H9 (cell line): Measurements from ENCODE around the gene RALGAPA2. TPM values are rescaled to one million over a fixed set of nuclear protein-coding genes. Genes with fewer than 3 reads are reported as not detected.

Experiments used
- DNase-seq: peaks from one replicate; pipeline ENCODE4 v3.0.0-alpha.2; 2017
- H2AFZ ChIP-seq: one replicate; pipeline ENCODE4 v1.6.1; 2013; ENCODE audit warnings: mild to moderate bottlenecking, low read length, control low read depth, moderate library complexity
- H2AK5ac ChIP-seq: 2 replicates; pipeline ENCODE4 v1.6.1; 2013; ENCODE audit warnings: low read length, control low read depth, mixed read lengths; ENCODE audit not compliant: insufficient read length
- H2BK120ac ChIP-seq: one replicate; pipeline ENCODE4 v1.6.1; 2013; ENCODE audit warnings: low read depth, mild to moderate bottlenecking, low read length, control low read depth, inconsistent platforms; ENCODE audit not compliant: poor library complexity, severe bottlenecking
- H2BK12ac ChIP-seq: 2 replicates; pipeline ENCODE4 v1.6.1; 2013; ENCODE audit warnings: low read length, control low read depth, mixed read lengths, low read depth; ENCODE audit not compliant: insufficient read length
- H2BK15ac ChIP-seq: 2 replicates; pipeline ENCODE4 v1.6.1; 2013; ENCODE audit warnings: low read depth, low read length, control low read depth
- H2BK20ac ChIP-seq: one replicate; pipeline ENCODE4 v1.6.1; 2013; ENCODE audit warnings: low read depth, mild to moderate bottlenecking, low read length, control low read depth, inconsistent platforms; ENCODE audit not compliant: poor library complexity, severe bottlenecking
- H2BK5ac ChIP-seq: 2 replicates; pipeline ENCODE4 v1.6.1; 2013; ENCODE audit warnings: low read length, control low read depth, mixed read lengths; ENCODE audit not compliant: insufficient read length
- H3K14ac ChIP-seq: 2 replicates; pipeline ENCODE4 v1.6.1; 2013; ENCODE audit warnings: low read length, control low read depth; ENCODE audit not compliant: insufficient read depth
- H3K18ac ChIP-seq: 2 replicates; pipeline ENCODE4 v1.6.1; 2013; ENCODE audit warnings: low read depth, mild to moderate bottlenecking, mixed read lengths, low read length, control low read depth; ENCODE audit not compliant: insufficient read length
- H3K23ac ChIP-seq: 2 replicates; pipeline ENCODE4 v1.6.1; 2013; ENCODE audit warnings: low read length, control low read depth, mixed read lengths, low read depth; ENCODE audit not compliant: insufficient read length
- H3K23me2 ChIP-seq: 2 replicates; pipeline ENCODE4 v1.6.1; 2013; ENCODE audit warnings: low read depth, mild to moderate bottlenecking, mixed read lengths, low read length, control low read depth; ENCODE audit not compliant: insufficient read length, poor library complexity, severe bottlenecking
- H3K27ac ChIP-seq: 2 replicates; pipeline ENCODE4 v1.5.1; 2013; ENCODE audit warnings: low read length, control low read depth, mixed read lengths, low read depth; ENCODE audit not compliant: insufficient read length
- H3K27me3 ChIP-seq: 2 replicates; pipeline ENCODE4 v1.6.1; 2013; ENCODE audit warnings: low read length, control low read depth, inconsistent platforms; ENCODE audit not compliant: insufficient read depth
- H3K4ac ChIP-seq: 2 replicates; pipeline ENCODE4 v1.6.1; 2013; ENCODE audit warnings: low read depth, mild to moderate bottlenecking, control low read depth, inconsistent platforms, low read length, moderate library complexity
- H3K4me1 ChIP-seq: 2 replicates; pipeline ENCODE4 v1.6.1; 2013; ENCODE audit warnings: low read length, control low read depth, inconsistent platforms; ENCODE audit not compliant: insufficient read depth
- H3K4me2 ChIP-seq: 2 replicates; pipeline ENCODE4 v1.6.1; 2013; ENCODE audit warnings: low read length, control low read depth, mixed read lengths; ENCODE audit not compliant: insufficient read length, insufficient read depth
- H3K56ac ChIP-seq: 2 replicates; pipeline ENCODE4 v1.6.1; 2013; ENCODE audit warnings: low read depth, mild to moderate bottlenecking, mixed read lengths, low read length, control low read depth; ENCODE audit not compliant: insufficient read length
- H3K79me1 ChIP-seq: 2 replicates; pipeline ENCODE4 v1.6.1; 2013; ENCODE audit warnings: low read depth, mild to moderate bottlenecking, moderate library complexity, low read length, control low read depth, inconsistent platforms; ENCODE audit not compliant: insufficient read depth, poor library complexity, severe bottlenecking
- H3K79me2 ChIP-seq: 2 replicates; pipeline ENCODE4 v1.6.1; 2013; ENCODE audit warnings: low read length, control low read depth, inconsistent platforms; ENCODE audit not compliant: insufficient read depth
- H3K9ac ChIP-seq: 2 replicates; pipeline ENCODE4 v1.6.1; 2013; ENCODE audit warnings: low read length, control low read depth, mixed read lengths; ENCODE audit not compliant: insufficient read length; ENCODE audit errors: extremely low read depth
- H3K9me3 ChIP-seq: one replicate; pipeline ENCODE4 v1.6.1; 2013; ENCODE audit warnings: low read depth, low read length, inconsistent platforms; ENCODE audit not compliant: control insufficient read depth
- H3T11ph ChIP-seq: one replicate; pipeline ENCODE4 v1.6.1; 2013; ENCODE audit warnings: mild to moderate bottlenecking, low read length, control low read depth, inconsistent platforms
- H4K20me1 ChIP-seq: one replicate; pipeline ENCODE4 v1.6.1; 2013; ENCODE audit not compliant: control insufficient read depth, insufficient read length, insufficient read depth
- H4K5ac ChIP-seq: 2 replicates; pipeline ENCODE4 v1.6.1; 2013; ENCODE audit warnings: low read depth, mild to moderate bottlenecking, mixed read lengths, low read length, control low read depth; ENCODE audit not compliant: insufficient read length
- H4K8ac ChIP-seq: replicated peaks from 2 replicates; pipeline ENCODE4 v1.6.1; 2013; ENCODE audit warnings: low read length, control low read depth, mixed read lengths, low read depth; ENCODE audit not compliant: insufficient read length
- H4K91ac ChIP-seq: 2 replicates; pipeline ENCODE4 v1.6.1; 2013; ENCODE audit warnings: low read depth, mild to moderate bottlenecking, moderate library complexity, mixed read lengths, low read length, control low read depth; ENCODE audit not compliant: insufficient read length
- H3K27ac Mint-ChIP-seq, 3 experiments: 2 replicates in 2 of 3; 3 replicates in 1 of 3; pipeline ENCODE4 v1.8.0; 2020 to 2021; ENCODE audit warnings: mixed read lengths in 3 of 3, mild to moderate bottlenecking in 1 of 3, moderate library complexity in 1 of 3
- H3K27me3 Mint-ChIP-seq: 2 replicates; pipeline ENCODE4 v1.8.0; 2021; ENCODE audit warnings: low read depth, mild to moderate bottlenecking, moderate library complexity, mixed read lengths
- H3K36me3 Mint-ChIP-seq, 3 experiments: 2 replicates in 2 of 3; 3 replicates in 1 of 3; pipeline ENCODE4 v1.8.0; 2020 to 2021; ENCODE audit warnings: low read depth in 3 of 3, mixed read lengths in 3 of 3; ENCODE audit not compliant: insufficient read depth in 1 of 3
- H3K4me1 Mint-ChIP-seq, 2 experiments: 2 replicates each; pipeline ENCODE4 v1.8.0; 2020; ENCODE audit warnings: mixed read lengths in 2 of 2
- H3K4me3 Mint-ChIP-seq, 2 experiments: 2 replicates in 1 of 2; 3 replicates in 1 of 2; pipeline ENCODE4 v1.8.0; 2020 to 2021; ENCODE audit warnings: mild to moderate bottlenecking in 2 of 2, mixed read lengths in 2 of 2, moderate library complexity in 1 of 2
- H3K9me3 Mint-ChIP-seq, 2 experiments: 2 replicates in 1 of 2; 3 replicates in 1 of 2; pipeline ENCODE4 v1.8.0; 2020; ENCODE audit warnings: mild to moderate bottlenecking in 2 of 2, mixed read lengths in 2 of 2, moderate library complexity in 1 of 2
- CTCF ChIP-seq: fragments of 200-600 bp; sonication (generic); conservative IDR thresholded peaks from 3 replicates; pipeline ENCODE4 v1.8.0; 2021; ENCODE audit warnings: antibody characterized with exemption, mild to moderate bottlenecking
- WGBS: extraction: QIAGEN DNeasy Blood & Tissue Kit; methylation state at CpG from one replicate; pipeline ENCODE4 v1.1.7; 2013; ENCODE audit warnings: missing lambda C conversion rate, low lambda C conversion rate, mixed read lengths; ENCODE audit not compliant: insufficient read length; ENCODE audit errors: extremely low coverage; 5-methylcytosine and 5-hydroxymethylcytosine counted together
- total RNA-seq: library from RNA; stranded (reverse); gene quantifications from 2 replicates; pipeline ENCODE4 v1.2.1, GENCODE V29; 2021

Gene RALGAPA2
- total RNA-seq, 1 experiment from 2014 or later: 16.6 TPM

DNA sequence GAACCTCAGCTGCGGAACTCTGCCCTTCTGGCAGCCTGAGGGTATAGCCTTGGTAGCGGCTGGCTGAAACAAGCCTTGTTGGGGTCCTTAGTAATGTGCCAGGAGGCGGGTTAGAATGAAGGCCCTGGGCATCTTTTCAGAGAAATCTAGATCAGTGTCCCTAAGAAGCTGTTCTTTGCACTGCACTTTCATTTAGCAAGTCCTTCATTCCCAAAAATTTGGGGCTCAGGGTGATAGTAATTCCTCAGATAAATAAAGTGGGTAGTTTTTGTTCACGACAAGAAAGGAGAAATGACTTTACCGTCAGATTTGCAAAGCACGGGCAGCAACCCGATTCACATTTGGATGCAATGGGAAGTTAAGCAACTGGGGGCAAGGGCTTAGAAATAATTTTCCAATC lies 341.4 kb downstream of the RALGAPA2 start:
- no peak overlapping the region for H4K5ac ChIP-seq
- peaks cover 87% of the 10 kb centered on the region for H3K27me3 Mint-ChIP-seq
- H2AK5ac ChIP-seq: no peak overlapping the region
- peaks cover 44 to 46% of the 10 kb centered on the region in 2 experiments for H3K4me1 Mint-ChIP-seq
- H3K4me1 ChIP-seq: peaks cover 13% of the 10 kb centered on the region; the same call in 1 of the 2 replicates
- H2AFZ ChIP-seq: no peak overlapping the region
- H3K27ac ChIP-seq: no peak overlapping the region
- no peak overlapping the region for H3K18ac ChIP-seq
- no peak overlapping the region for H2BK120ac ChIP-seq
- no peak for DNase-seq
- H3K4me2 ChIP-seq: peak overlapping the region; percentile 43
- no peak overlapping the region for H2BK15ac ChIP-seq
- peak overlapping the region in 1 of 3 experiments; percentile 46; a peak in 1 of 7 replicates for H3K27ac Mint-ChIP-seq
- H3K36me3 Mint-ChIP-seq: no peaks in the 10 kb centered on the region; a peak in 2 of 7 replicates
- no peak overlapping the region for H3K9ac ChIP-seq
- H3K9me3 Mint-ChIP-seq: peaks cover 0 to 2% of the 10 kb centered on the region in 2 experiments; a peak in 3 of 5 replicates
- no peaks in the 10 kb centered on the region for H3K79me1 ChIP-seq
- no peak overlapping the region for H3K14ac ChIP-seq
- H3K4me3 Mint-ChIP-seq: peak overlapping the region; percentile 13 to 22; a peak in 2 of 5 replicates
- H3K23me2 ChIP-seq: peaks cover 21% of the 10 kb centered on the region
- TF ChIP-seq CTCF: no peak
- no peak overlapping the region for H2BK20ac ChIP-seq
- no peaks in the 10 kb centered on the region for H3K79me2 ChIP-seq
- WGBS: no CpG with 5 or more reads among the region's 7 CpGs
- H4K8ac ChIP-seq: no peak overlapping the region
- H3K56ac ChIP-seq: no peak overlapping the region
- H2BK12ac ChIP-seq: peak overlapping the region; percentile 17
- H2BK5ac ChIP-seq: no peak overlapping the region
- no peak overlapping the region for H3K4ac ChIP-seq
- H3K9me3 ChIP-seq: no peaks in the 10 kb centered on the region
- H4K91ac ChIP-seq: no peak overlapping the region
- no peaks in the 10 kb centered on the region for H4K20me1 ChIP-seq
- peaks cover 19% of the 10 kb centered on the region; the same call in 1 of the 2 replicates for H3K27me3 ChIP-seq
- H3T11ph ChIP-seq: no peak overlapping the region
- H3K23ac ChIP-seq: no peak overlapping the region
